IPS-18c (cell line): ENCODE measurements around the gene TADA2B.
A peak's percentile ranks its signal among the peaks of the same experiment; 100 is the strongest.

Source experiments
- H3K4me3 ChIP-seq: 2 replicates; pipeline ENCODE4 v1.7.0; 2013; ENCODE audit warnings: low read depth, mild to moderate bottlenecking, low read length, moderate library complexity; ENCODE audit not compliant: insufficient read depth
- H3K9me3 ChIP-seq: one replicate; pipeline ENCODE4 v1.6.1; 2013; ENCODE audit warnings: mild to moderate bottlenecking, low read length, moderate library complexity; ENCODE audit not compliant: control insufficient read depth, insufficient read depth

TADA2B gene, protein sequence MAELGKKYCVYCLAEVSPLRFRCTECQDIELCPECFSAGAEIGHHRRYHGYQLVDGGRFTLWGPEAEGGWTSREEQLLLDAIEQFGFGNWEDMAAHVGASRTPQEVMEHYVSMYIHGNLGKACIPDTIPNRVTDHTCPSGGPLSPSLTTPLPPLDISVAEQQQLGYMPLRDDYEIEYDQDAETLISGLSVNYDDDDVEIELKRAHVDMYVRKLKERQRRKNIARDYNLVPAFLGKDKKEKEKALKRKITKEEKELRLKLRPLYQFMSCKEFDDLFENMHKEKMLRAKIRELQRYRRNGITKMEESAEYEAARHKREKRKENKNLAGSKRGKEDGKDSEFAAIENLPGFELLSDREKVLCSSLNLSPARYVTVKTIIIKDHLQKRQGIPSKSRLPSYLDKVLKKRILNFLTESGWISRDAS

DNA sequence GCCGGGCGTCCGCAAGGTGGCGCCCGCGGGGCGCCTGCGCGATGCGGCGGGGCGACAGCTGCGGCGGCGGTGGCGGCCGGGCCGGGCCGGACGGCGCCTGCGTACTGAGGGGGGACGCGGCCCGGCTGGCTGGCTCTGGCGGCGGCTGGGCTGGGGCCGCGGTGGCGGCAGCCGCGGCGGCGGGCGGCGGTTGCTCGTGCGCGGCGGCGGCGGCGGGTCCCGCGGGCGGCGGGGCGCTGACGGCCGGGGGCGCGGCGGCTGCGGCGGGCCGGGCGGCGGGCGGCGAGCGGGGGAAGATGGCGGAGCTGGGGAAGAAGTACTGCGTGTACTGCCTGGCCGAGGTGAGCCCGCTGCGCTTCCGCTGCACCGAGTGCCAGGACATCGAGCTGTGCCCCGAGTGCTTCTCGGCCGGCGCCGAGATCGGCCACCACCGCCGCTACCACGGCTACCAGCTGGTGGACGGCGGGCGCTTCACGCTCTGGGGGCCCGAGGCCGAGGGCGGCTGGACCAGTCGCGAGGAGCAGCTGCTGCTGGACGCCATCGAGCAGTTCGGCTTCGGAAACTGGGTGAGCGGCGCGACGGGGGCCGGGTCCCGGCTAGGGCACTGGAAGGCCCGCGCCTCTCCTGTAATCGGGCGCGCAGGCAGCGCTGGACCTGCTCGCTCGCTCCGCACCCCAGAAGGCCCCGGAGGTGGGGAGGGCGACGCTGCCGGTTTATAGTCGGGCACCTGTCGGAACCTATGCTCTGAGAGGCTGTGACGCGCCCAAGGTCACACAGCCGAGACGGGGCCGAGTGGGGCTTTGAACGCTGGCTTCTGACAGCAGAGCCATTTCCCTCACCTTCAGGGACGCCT, at the start of gene TADA2B:
Gene TADA2B, plus strand, starts transcription at position 89 of the 853 bp plus-strand sequence. Its CDS starts 208 bp downstream, at position 297.
- Histone ChIP-seq H3K4me3 (peak within 1 kb of the TSS; percentile 94), H3K9me3 (no peaks in the 10 kb centered on the region)

GRCh38 chr4:6996481-6996880, 46.7 kb upstream of the TADA2B start:
- no peak overlapping the region for H3K4me3 ChIP-seq
- no peaks in the 10 kb centered on the region for H3K9me3 ChIP-seq

DNA sequence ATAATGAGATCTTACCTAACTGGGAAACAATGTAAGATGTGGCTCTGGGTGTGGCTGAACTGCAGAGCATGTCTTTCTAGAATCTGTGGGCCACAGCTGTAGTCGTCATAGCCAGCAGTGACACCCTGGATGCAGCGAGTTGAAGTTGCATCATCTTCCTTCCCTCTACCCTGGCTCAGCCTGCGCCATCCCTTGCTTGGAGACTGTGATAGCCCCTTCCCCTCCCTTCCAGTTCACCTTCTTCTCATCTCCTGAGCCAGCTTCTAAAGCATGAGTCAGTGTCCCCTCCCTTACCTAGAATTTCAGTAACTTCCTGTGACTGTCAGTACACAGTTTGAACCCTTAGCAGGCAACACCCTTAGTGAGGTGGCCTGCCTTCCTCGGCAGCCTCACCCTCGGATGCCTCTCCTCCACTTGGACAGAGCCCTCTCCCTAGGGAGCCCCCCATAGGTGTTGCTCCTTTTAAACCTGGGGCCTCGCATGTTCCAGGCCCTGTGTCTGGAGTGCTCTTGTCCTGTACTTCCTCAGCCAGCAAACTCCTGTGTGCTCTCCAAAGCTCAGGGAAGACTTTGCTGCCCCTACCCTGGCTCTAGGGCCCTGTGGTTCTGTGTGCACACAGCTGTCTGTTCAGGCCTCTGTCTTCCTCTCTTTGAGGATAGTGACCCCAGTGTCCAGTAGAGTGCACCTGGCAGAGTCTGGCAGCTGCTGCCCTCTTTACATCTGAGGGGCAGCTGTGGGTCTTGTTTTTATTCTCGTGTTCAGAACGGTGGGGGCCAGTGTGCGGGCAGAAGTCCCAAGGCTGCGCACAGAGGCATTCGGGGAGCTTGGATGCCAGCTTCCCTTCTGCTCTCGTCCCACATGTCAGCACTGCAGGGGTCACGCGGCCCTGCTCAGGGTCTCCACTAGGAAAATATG, 43.7 kb upstream of the TADA2B start:
- no peak overlapping the region for H3K4me3 ChIP-seq
- H3K9me3 ChIP-seq, result no peaks in the 10 kb centered on the region

DNA sequence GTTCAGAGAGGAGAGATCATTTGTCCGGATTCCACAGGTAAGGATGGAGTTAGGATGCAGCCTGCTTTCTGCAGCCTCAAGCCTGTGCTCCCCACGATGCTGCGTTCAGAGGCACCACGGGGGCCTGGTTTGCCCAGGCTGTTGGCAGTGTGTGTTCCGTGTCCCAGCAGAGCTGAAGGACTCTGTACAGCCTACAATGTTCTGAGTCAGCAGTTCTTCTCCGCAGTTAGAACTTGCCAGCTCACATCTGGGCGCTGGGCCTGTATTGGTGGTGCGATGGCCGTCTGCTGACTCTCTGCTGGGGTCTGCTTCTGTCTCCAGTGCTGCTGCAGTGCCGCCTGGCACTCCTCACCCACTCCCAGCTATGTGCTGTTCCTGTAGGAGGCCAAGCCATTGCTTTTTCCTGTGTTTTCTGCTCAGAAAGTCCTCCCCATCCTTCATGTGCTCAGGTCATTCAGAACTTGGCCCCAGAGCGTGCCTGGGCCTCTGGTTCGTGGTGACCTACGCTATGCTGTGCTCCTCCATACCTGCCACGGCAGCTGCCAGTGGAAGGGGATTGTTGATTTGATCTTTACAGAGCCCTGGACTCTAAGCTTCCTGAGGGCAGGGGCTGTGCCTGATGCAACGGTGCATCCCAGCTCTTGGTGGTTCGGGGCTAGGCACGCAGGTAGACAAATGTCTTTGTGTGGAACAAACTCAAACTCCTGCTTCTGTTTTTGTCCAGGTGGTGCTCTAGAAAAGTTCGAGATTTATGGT, 42.6 kb upstream of the TADA2B start:
- H3K4me3 ChIP-seq, result no peak overlapping the region
- H3K9me3 ChIP-seq, result no peaks in the 10 kb centered on the region

DNA sequence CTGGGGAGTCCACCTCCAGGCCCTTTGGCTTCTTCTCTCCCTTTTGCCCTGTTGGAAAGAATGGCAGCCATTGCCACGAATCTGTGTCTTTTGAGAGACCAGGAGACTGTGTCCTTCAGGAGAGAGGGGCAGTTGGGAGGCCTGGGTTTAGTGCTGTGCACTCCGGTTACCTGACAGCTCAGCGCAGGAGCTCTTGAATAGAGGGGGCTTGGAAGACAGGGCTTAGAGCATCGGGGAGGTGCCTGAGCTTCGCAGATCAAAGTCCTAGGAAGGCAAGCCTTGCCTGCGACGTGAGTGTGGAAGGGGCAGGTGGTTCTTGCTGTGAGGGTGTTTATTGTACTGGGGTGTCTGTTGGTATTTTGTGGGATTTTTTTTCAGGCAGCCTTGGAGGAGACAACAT, 41.9 kb upstream of the TADA2B start:
- Histone ChIP-seq H3K9me3 (no peaks in the 10 kb centered on the region), H3K4me3 (no peak overlapping the region)

DNA sequence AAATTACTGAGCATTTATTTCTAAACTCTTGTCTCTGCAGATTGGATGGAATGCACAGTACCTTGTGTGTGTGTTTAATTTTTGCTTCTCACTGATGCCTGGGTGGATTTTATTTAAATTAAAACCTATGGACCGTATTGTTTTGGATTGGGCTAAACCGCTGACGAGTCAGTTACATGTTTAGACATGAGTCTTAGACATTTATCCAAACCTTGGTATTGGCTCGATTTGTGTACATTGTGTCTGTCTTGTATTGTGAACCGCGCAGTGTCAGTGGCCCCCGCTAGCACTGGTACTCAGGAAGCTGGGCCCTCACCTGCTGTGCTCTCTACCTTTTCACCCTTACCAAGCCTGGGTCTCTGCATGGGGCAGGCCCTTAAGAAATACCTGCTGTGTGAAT, 40.8 kb upstream of the TADA2B start:
- Histone ChIP-seq H3K9me3 (no peaks in the 10 kb centered on the region), H3K4me3 (no peak overlapping the region)

GRCh38 chr4:7003176-7003878, 39.8 kb upstream of the TADA2B start:
- no peaks in the 10 kb centered on the region for H3K9me3 ChIP-seq
- H3K4me3 ChIP-seq, result no peak overlapping the region

- no peaks in the 10 kb centered on the region for H3K9me3 ChIP-seq
- no peak overlapping the region for H3K4me3 ChIP-seq
Observed at GRCh38 chr4:7003879-7004240, 39.3 kb upstream of the TADA2B start.

DNA sequence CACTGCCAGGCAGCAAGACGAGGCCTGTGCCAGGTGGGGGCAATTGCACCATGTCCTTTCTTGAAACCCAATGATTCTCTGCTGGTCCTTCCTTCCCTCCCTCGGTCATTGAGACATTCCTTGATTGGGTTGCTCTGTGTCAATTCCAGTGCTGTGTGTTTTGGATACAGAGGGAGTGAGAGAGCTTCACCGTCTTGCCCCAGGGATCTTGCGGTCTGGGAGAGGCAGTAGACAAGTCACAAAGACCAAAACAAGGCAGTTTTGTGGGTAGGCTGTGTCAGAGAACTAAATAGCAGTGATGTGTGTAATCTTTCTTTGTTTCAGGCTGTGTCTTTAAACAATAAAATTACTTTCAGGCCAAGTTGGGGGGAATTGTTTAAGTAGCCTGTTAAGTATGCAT, 38.8 kb upstream of the TADA2B start:
- Histone ChIP-seq H3K4me3 (no peak overlapping the region), H3K9me3 (no peaks in the 10 kb centered on the region)

DNA sequence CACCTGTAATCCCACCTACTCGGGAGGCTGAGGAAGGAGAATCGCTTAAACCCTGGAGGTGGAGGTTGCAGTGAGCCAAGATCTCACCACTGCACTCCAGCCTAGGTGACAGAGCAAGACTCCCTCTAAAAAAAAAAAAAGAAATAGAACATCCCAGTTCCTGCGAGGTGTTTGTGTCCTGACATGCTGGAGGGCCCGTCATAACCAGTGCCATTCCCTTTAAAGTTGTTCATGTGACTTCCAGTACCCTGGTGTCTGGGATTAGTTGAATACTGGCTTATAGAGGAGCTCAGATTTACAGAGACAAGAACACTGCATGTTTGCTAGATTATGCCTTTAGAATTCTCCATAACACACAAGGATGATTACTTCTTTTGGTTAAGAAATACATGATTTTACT, 37.6 kb upstream of the TADA2B start:
- H3K9me3 ChIP-seq, result no peaks in the 10 kb centered on the region
- H3K4me3 ChIP-seq, result no peak overlapping the region

GRCh38 chr4:7006411-7006810, 36.8 kb upstream of the TADA2B start:
- Histone ChIP-seq H3K9me3 (no peaks in the 10 kb centered on the region), H3K4me3 (no peak overlapping the region)

GRCh38 chr4:7007142-7007907, 35.8 kb upstream of the TADA2B start:
- H3K9me3 ChIP-seq, result no peaks in the 10 kb centered on the region
- no peak overlapping the region for H3K4me3 ChIP-seq

GRCh38 chr4:7007944-7008343, 35.2 kb upstream of the TADA2B start:
- no peak overlapping the region for H3K4me3 ChIP-seq
- H3K9me3 ChIP-seq, result no peaks in the 10 kb centered on the region

GRCh38 chr4:7009564-7009963, 33.6 kb upstream of the TADA2B start:
- H3K9me3 ChIP-seq, result no peaks in the 10 kb centered on the region
- no peak overlapping the region for H3K4me3 ChIP-seq

GRCh38 chr4:7013175-7013574, 30.0 kb upstream of the TADA2B start:
- H3K4me3 ChIP-seq, result no peak overlapping the region
- H3K9me3 ChIP-seq, result no peaks in the 10 kb centered on the region

GRCh38 chr4:7014815-7015214, 28.4 kb upstream of the TADA2B start:
- Histone ChIP-seq H3K4me3 (no peak overlapping the region), H3K9me3 (peaks cover 3% of the 10 kb centered on the region)
